Left lung (tissue), 10 donors: ENCODE measurements around the gene SPACA5B. TPM values are rescaled to one million over a fixed set of nuclear protein-coding genes. Genes with fewer than 3 reads are reported as not detected.
"Not testable (repeated sequence)": the region's sequence is repeated elsewhere in the genome, so short reads cannot be mapped to it uniquely, and the experiment has no call there.

Experiments used
- ATAC-seq: fragments of 200-7000 bp; cut with Tn5 transposase; one replicate; pipeline ENCODE4 v1.9.1; 2020; ENCODE audit warnings: moderate library complexity
- DNase-seq, 4 donors: peaks; one replicate each; pipeline ENCODE4 v3.0.0-alpha.2; 2013 to 2020
- H3K27ac ChIP-seq, 2 donors: fragments of 200-600 bp; sonication (generic) in 1 of 2; one replicate each; pipeline versions ENCODE4 v1.5.0 to v1.8.0; 2020 to 2021
- H3K27me3 ChIP-seq, 2 donors: fragments of 200-600 bp; sonication (generic) in 1 of 2; one replicate each; pipeline versions ENCODE4 v1.5.0 to v1.8.0; 2020 to 2021
- H3K36me3 ChIP-seq, 2 donors: fragments of 200-600 bp; sonication (generic) in 1 of 2; one replicate each; pipeline versions ENCODE4 v1.5.0 to v1.8.0; 2020 to 2021
- H3K4me1 ChIP-seq, 2 donors: fragments of 200-600 bp; one replicate each; pipeline ENCODE4 v1.8.0; 2021
- H3K4me3 ChIP-seq, 2 donors: fragments of 200-600 bp; sonication (generic) in 1 of 2; one replicate each; pipeline versions ENCODE4 v1.5.0 to v1.8.0; 2020 to 2021; ENCODE audit warnings: mild to moderate bottlenecking in 1 of 2
- H3K9me3 ChIP-seq, 2 donors: fragments of 200-600 bp; sonication (generic) in 1 of 2; one replicate each; pipeline versions ENCODE4 v1.5.0 to v1.8.0; 2020 to 2021
- intact Hi-C, 2 donors: fragments of 100-400 bp; cut with DNase I; formaldehyde crosslinking; loops; one replicate each; pipeline versions ENCODE4 v1.11.2 to v1.14.2; 2022
- polyA plus RNA-seq, 6 donors: library from polyadenylated mRNA; unstranded; fragments of 120-200 nt; gene quantifications; one replicate each; pipeline ENCODE4 v1.2.1, GENCODE V29; 2013; ENCODE audit not compliant: insufficient read length in 6 of 6
- total RNA-seq, 2 donors: library from RNA; stranded (reverse); fragmentation: NEBNext Ultra II Directional; extraction: Animal tissue kit (Norgen Biotek cat#: 25700); gene quantifications; one replicate each; pipeline ENCODE4 v1.2.1, GENCODE V29; 2021
- TF ChIP-seq, protein P1 (sequence below), 2 donors: fragments of 200-600 bp; sonication (generic) in 1 of 2; IDR thresholded peaks; one replicate each; pipeline versions ENCODE4 v1.5.0 to v1.8.0; 2021; ENCODE audit warnings: antibody characterized with exemption in 2 of 2
- donor health status: DM: no; HTN: yes; CAD: no.
- donor health status: DM: no; HTN: no; CAD: no.

Gene SPACA5B
- total and polyA plus RNA-seq, 8 donors, result 0.35 TPM; not detected in 7

GRCh38 chrX:48101443-48101842, 29.0 kb upstream of the SPACA5B start:
- TF ChIP-seq, protein P1, sequence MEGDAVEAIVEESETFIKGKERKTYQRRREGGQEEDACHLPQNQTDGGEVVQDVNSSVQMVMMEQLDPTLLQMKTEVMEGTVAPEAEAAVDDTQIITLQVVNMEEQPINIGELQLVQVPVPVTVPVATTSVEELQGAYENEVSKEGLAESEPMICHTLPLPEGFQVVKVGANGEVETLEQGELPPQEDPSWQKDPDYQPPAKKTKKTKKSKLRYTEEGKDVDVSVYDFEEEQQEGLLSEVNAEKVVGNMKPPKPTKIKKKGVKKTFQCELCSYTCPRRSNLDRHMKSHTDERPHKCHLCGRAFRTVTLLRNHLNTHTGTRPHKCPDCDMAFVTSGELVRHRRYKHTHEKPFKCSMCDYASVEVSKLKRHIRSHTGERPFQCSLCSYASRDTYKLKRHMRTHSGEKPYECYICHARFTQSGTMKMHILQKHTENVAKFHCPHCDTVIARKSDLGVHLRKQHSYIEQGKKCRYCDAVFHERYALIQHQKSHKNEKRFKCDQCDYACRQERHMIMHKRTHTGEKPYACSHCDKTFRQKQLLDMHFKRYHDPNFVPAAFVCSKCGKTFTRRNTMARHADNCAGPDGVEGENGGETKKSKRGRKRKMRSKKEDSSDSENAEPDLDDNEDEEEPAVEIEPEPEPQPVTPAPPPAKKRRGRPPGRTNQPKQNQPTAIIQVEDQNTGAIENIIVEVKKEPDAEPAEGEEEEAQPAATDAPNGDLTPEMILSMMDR (IDR thresholded peaks at IDR 0.05), result no peak
- no peak overlapping the region for H3K27ac ChIP-seq
- H3K4me1 ChIP-seq, result no peaks in the 10 kb centered on the region
- H3K36me3 ChIP-seq, result no peaks in the 10 kb centered on the region
- DNase-seq, result no peak
- H3K27me3 ChIP-seq, result no peaks in the 10 kb centered on the region
- ATAC-seq, result no peak
- H3K9me3 ChIP-seq, result no peaks in the 10 kb centered on the region
- H3K4me3 ChIP-seq, result no peak overlapping the region
- intact Hi-C loops, result no loop called here

DNA sequence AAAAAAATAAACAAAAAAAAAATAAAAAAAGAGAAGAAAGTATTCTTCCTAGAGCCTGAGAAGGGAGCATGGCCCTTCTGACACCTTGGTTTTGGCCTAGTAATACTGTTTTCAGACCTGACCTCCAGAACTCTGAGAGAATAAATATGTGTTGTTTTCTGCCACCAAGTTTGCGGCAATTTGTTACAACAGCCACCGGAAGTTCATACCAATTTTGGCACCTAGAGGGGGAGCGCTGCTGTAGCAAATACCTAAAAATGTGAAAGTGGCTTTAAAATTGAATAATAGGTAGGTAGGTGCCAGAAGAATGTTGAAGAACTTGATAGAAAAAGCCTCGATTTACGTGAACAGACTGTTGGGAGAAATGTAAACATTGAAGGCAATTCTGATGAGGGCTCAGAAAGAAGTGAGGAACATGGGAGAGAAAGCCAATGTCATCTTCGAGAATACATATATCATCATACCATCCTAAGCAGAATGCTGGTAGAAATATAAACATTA, 27.5 kb upstream of the SPACA5B start:
- ATAC-seq, result no peak
- H3K4me1 ChIP-seq, result no peaks in the 10 kb centered on the region
- H3K36me3 ChIP-seq, result no peaks in the 10 kb centered on the region
- intact Hi-C loops, result no loop called here
- H3K27ac ChIP-seq, result no peak overlapping the region
- TF ChIP-seq, protein P1 (IDR thresholded peaks at IDR 0.05), result no peak
- no peaks in the 10 kb centered on the region for H3K9me3 ChIP-seq
- H3K4me3 ChIP-seq, result no peak overlapping the region
- no peak for DNase-seq
- H3K27me3 ChIP-seq, result no peaks in the 10 kb centered on the region

DNA sequence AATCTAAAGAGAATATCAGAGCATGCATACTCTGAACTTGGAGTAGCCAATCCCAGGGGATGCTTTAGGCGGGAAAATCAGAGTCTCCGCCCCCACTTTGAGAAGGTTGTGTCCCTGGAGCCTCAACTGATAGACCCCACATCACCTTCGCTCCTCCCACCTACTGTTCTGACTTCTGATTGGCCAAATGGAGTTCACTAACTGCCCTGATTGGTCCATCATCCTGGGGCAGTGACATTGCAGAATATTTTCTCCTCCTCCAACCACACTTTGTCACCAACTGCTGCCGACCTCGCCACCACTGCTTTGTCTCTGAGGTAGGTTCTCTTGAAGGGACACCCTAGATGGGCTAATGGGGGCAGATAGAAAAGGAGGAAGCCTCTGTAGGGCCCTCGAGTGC, 22.7 kb upstream of the SPACA5B start:
- intact Hi-C loops, result no loop called here
- Histone ChIP-seq H3K4me1 (no peaks in the 10 kb centered on the region), H3K9me3 (no peaks in the 10 kb centered on the region), H3K36me3 (no peaks in the 10 kb centered on the region), H3K4me3 (no peak overlapping the region), H3K27me3 (no peaks in the 10 kb centered on the region), H3K27ac (no peak overlapping the region)
- TF ChIP-seq, protein P1 (IDR thresholded peaks at IDR 0.05), result no peak
- ATAC-seq, result no peak
- no peak for DNase-seq

- DNase-seq, result peak in 1 of 4 donors; percentile 33
- ATAC-seq, H3K9me3 ChIP-seq, H3K27ac ChIP-seq, H3K36me3 ChIP-seq, H3K27me3 ChIP-seq, H3K4me3 ChIP-seq, intact Hi-C loops, H3K4me1 ChIP-seq: not testable (repeated sequence)
Observed at GRCh38 chrX:48125286-48125685, 5.1 kb upstream of the SPACA5B start.

DNA sequence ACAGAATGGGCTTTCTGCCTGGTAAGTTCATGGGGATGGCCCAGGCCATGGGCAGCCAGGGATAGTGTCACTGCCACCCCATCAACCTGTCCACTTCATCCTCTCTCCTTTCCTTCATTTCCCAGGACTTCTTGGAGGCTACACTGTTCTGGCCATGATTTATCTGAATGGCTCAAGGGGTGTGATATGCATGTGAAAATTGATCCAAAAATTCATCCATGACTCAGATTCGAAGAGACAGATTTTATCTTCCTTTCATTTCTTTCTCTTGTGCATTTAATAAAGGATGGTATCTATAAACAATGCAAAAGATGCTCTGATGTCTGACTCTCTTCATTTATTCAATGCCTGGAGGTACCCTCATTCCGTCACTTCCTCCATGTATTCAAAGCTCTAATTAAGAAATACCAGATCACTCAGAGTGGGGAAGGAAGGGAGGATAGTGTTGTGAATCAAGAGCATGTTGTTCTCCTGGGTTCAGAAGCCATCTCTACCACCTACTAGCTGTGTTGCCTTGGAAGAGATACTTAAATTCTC, 1.9 kb downstream of the SPACA5B start:
- H3K27me3 ChIP-seq, DNase-seq, H3K36me3 ChIP-seq, H3K9me3 ChIP-seq, ATAC-seq, H3K4me3 ChIP-seq, H3K27ac ChIP-seq, intact Hi-C loops, H3K4me1 ChIP-seq: not testable (repeated sequence)

DNA sequence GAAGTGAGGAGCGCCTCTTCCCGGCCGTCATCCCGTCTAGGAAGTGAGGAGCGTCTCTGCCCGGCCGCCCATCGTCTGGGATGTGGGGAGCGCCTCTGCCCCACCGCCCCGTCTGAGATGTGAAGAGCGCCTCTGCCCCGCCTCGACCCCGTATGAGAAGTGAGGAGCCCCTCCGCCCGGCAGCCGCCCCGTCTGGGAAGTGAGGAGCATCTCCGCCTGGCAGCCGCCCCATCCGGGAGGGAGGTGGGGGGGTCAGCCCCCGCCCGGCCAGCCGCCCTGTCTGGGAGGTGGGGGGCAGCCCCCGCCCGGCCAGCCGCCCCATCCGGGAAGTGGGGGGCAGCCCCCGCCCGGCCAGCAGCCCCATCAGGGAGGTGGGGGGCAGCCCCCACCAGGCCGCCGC, 8.7 kb downstream of the SPACA5B start:
- H3K27me3 ChIP-seq, ATAC-seq, H3K4me3 ChIP-seq, intact Hi-C loops, H3K9me3 ChIP-seq, H3K36me3 ChIP-seq, H3K27ac ChIP-seq, H3K4me1 ChIP-seq, DNase-seq: not testable (repeated sequence)

GRCh38 chrX:48141810-48142508, 11.5 kb downstream of the SPACA5B start:
- H3K4me1 ChIP-seq, H3K9me3 ChIP-seq, intact Hi-C loops, H3K36me3 ChIP-seq, ATAC-seq, H3K4me3 ChIP-seq, DNase-seq, H3K27ac ChIP-seq, H3K27me3 ChIP-seq: not testable (repeated sequence)

DNA sequence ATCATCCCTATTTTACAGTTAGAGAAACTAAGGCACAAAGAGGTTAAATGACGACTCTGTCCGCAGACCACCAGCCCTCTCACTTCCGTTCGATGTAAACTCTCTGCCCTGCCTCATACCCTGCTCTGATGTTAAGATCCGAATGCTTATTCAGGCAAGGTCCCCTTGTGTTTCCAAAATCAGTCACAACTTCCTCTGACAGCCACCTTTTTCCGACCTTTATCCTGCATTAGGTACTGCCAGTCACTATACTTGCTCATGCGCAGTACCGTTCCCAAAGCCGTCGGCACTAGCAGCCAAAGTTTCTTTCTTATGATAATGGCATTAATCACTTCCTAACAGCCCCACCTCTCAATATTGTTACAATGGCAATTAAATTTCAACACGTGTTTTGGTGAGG, 12.3 kb downstream of the SPACA5B start:
- intact Hi-C loops, DNase-seq, H3K36me3 ChIP-seq, H3K9me3 ChIP-seq, H3K4me3 ChIP-seq, H3K27ac ChIP-seq, H3K27me3 ChIP-seq, H3K4me1 ChIP-seq, ATAC-seq: not testable (repeated sequence)
